Lower lobe of right lung (tissue), 2 donors: Measurements from ENCODE around the gene POU6F1. TPM values are rescaled to one million over a fixed set of nuclear protein-coding genes. Genes with fewer than 3 reads are reported as not detected.
"Not testable (repeated sequence)": the region's sequence is repeated elsewhere in the genome, so short reads cannot be mapped to it uniquely, and the experiment has no call there.

Experiments
- ATAC-seq, 2 donors: fragments of 200-7000 bp; cut with Tn5 transposase; one replicate each; pipeline ENCODE4 v1.9.1; 2020 to 2022; ENCODE audit warnings: mild to moderate bottlenecking in 2 of 2, moderate library complexity in 2 of 2
- DNase-seq: peaks from one replicate; pipeline ENCODE4 v3.0.0-alpha.2; 2020
- H3K27ac ChIP-seq: fragments of 200-600 bp; one replicate; pipeline ENCODE4 v1.8.0; 2022
- H3K27me3 ChIP-seq: fragments of 200-600 bp; one replicate; pipeline ENCODE4 v1.8.0; 2022; ENCODE audit warnings: low read depth
- H3K36me3 ChIP-seq: fragments of 200-600 bp; one replicate; pipeline ENCODE4 v1.8.0; 2022; ENCODE audit warnings: mild to moderate bottlenecking
- H3K4me1 ChIP-seq: fragments of 200-600 bp; one replicate; pipeline ENCODE4 v1.8.0; 2022
- H3K4me3 ChIP-seq: fragments of 200-600 bp; one replicate; pipeline ENCODE4 v1.8.0; 2022; ENCODE audit warnings: mild to moderate bottlenecking
- H3K9me3 ChIP-seq: fragments of 200-600 bp; one replicate; pipeline ENCODE4 v1.8.0; 2022
- CTCF ChIP-seq: fragments of 200-600 bp; IDR thresholded peaks from one replicate; pipeline ENCODE4 v1.8.0; 2022; ENCODE audit warnings: antibody characterized with exemption, mild to moderate bottlenecking
- intact Hi-C: fragments of 100-400 bp; cut with DNase I; formaldehyde crosslinking; loops from one replicate; pipeline ENCODE4 v1.11.0; 2022
- total RNA-seq: library from RNA; stranded (reverse); fragmentation: NEBNext Ultra II Directional; extraction: Animal tissue kit (Norgen Biotek cat#: 25700); gene quantifications from one replicate; pipeline ENCODE4 v1.2.1, GENCODE V29; 2021
- donor health status: DM: no; HTN: yes; CAD: no; lungs with severe emphysema.

The POU6F1 gene
- total RNA-seq, 1 donor from 2014 or later, result 13.5 TPM

DNA sequence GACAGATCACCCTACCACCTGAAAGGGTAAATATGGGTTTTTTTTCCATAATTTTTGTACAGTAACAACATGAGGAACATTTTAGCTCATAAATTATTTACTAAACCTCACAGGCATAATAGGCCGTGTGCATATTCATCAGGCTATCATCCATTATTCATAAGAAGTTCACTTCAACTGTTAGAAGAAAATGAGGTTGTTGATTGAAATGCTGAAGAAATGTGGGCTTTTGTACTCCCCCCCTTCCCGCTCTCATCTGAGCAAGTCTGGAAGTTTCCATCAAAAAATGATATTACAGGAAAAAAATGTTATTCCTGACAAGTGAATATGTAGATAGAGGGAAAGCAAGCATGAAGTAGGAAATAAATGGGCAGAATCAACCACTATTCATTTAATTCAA lies 7.9 kb upstream of the POU6F1 start:
- intact Hi-C loops, result no loop called here
- Histone ChIP-seq H3K36me3 (no peaks in the 10 kb centered on the region), H3K4me3 (no peak overlapping the region), H3K27ac (no peak overlapping the region), H3K9me3 (no peaks in the 10 kb centered on the region), H3K27me3 (no peaks in the 10 kb centered on the region), H3K4me1 (no peaks in the 10 kb centered on the region)
- DNase-seq (no peak), ATAC-seq (no peak)
- TF ChIP-seq CTCF, result no peak

- intact Hi-C loops, result no loop called here
- no peak for DNase-seq
- H3K36me3 ChIP-seq, result no peaks in the 10 kb centered on the region
- no peaks in the 10 kb centered on the region for H3K27me3 ChIP-seq
- H3K27ac ChIP-seq, result no peak overlapping the region
- TF ChIP-seq CTCF, result no peak
- no peak for ATAC-seq
- no peak overlapping the region for H3K4me3 ChIP-seq
- H3K4me1 ChIP-seq, result no peaks in the 10 kb centered on the region
- no peaks in the 10 kb centered on the region for H3K9me3 ChIP-seq
Measured at GRCh38 chr12:51225234-51225633, 7.4 kb upstream of the POU6F1 start.

DNA sequence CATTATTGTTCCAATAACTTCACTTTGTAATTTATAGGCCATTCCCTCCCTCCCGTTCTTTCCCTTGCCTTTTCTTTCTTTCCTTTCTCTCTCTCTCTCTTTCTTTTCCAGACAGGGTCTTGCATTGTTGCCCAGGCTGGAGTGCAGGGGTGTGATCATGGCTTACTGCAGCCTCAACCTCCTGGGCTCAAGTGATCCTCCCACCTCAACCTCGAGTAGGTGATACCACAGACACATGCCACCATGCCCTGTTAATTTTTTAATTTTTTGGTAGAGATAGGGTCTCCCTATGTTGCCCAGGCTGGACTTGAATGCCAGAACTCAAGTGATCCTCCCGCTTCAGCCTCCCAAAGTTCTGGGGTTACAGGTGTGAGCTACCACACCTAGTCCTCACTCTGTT lies 6.8 kb upstream of the POU6F1 start:
- no peak for TF ChIP-seq CTCF
- H3K9me3 ChIP-seq, result no peaks in the 10 kb centered on the region
- no peaks in the 10 kb centered on the region for H3K27me3 ChIP-seq
- no peak overlapping the region for H3K4me3 ChIP-seq
- intact Hi-C loops, result no loop called here
- ATAC-seq (no peak), DNase-seq (peak; percentile 2)
- H3K27ac ChIP-seq, result no peak overlapping the region
- H3K36me3 ChIP-seq, result no peaks in the 10 kb centered on the region
- H3K4me1 ChIP-seq, result no peaks in the 10 kb centered on the region

DNA sequence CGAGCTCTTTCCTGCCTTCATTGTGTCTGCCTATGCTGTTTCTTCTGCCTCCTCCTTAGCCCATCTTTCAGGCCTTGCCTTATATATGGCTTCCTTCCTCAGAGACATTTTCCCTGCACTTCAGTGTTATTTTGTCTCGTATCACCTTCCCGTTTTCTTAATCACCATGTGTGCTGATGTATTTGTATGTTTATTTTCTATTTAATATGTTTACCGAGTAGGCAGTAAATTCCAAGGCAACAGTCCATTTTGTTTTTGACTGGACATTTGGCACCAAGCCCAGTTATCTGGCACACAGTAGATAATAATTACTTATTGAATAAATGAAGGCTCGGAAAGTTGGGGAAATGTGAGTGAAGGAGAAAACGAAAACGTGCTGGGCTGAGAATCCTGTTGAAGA lies 4.6 kb upstream of the POU6F1 start:
- no peaks in the 10 kb centered on the region for H3K9me3 ChIP-seq
- H3K4me1 ChIP-seq, result peaks cover 11% of the 10 kb centered on the region
- peak overlapping the region; percentile 17 for H3K4me3 ChIP-seq
- H3K36me3 ChIP-seq, result no peaks in the 10 kb centered on the region
- ATAC-seq (no peak), DNase-seq (no peak)
- H3K27ac ChIP-seq, result no peak overlapping the region
- intact Hi-C loops, result no loop called here
- no peak for TF ChIP-seq CTCF
- H3K27me3 ChIP-seq, result no peaks in the 10 kb centered on the region

- H3K4me3 ChIP-seq, intact Hi-C loops, DNase-seq, H3K27ac ChIP-seq, ATAC-seq, H3K9me3 ChIP-seq, H3K36me3 ChIP-seq, H3K27me3 ChIP-seq: not testable (repeated sequence)
- H3K4me1 ChIP-seq, result peaks cover 18% of the 10 kb centered on the region
Measured at GRCh38 chr12:51219857-51220256, 2.0 kb upstream of the POU6F1 start.

DNA sequence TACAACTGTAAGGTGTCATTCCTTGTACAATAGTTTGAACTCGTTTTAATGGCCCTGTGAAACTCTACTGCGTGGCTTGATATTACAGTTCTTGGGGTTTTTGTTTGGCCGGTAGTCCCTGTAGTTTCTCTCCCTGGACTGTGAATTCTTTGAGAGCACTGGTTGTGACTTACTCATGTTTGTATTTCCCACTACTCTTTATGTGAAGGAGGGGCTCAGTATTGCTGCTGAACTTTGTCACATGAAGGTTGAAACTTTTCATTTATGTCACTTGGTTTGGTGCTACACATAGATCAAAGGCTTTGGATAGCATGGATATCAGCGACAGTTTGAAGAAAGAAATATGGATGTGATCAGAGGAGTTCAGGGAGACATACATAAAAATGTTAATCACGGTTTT lies 1.5 kb upstream of the POU6F1 start:
- intact Hi-C loops, result no loop called here
- no peak for TF ChIP-seq CTCF
- H3K27me3 ChIP-seq, result no peaks in the 10 kb centered on the region
- peaks cover 18% of the 10 kb centered on the region for H3K4me1 ChIP-seq
- peak overlapping the region; percentile 90 for H3K4me3 ChIP-seq
- no peak for ATAC-seq
- H3K9me3 ChIP-seq, result no peaks in the 10 kb centered on the region
- no peak for DNase-seq
- no peaks in the 10 kb centered on the region for H3K36me3 ChIP-seq
- peak overlapping the region; percentile 97 for H3K27ac ChIP-seq
